Left renal pelvis (tissue), 4 donors: ENCODE results near the gene COCH. TPM values are rescaled to one million over a fixed set of nuclear protein-coding genes. Genes with fewer than 3 reads are reported as not detected.

Source experiments
- DNase-seq, 4 donors: peaks; one replicate each; pipeline ENCODE4 v3.0.0-alpha.2; 2013; ENCODE audit warnings: low read depth in 4 of 4, low spot score in 3 of 4
- polyA plus RNA-seq, 4 donors: library from polyadenylated mRNA; unstranded; fragments of 120-200 nt; gene quantifications; one replicate each; pipeline ENCODE4 v1.2.1, GENCODE V29; 2013; ENCODE audit not compliant: insufficient read length in 4 of 4

The COCH gene
- polyA plus RNA-seq: 1 to 10 TPM; 2.8 to 6.9 (median 4.7) TPM

- peak in 1 of 4 donors; percentile 21 for DNase-seq
Measured at GRCh38 chr14:30874120-30874998, at the start of gene COCH. COCH (plus strand) TSS chr14:30874559; CDS start chr14:30874939, 380 bp downstream.

DNA sequence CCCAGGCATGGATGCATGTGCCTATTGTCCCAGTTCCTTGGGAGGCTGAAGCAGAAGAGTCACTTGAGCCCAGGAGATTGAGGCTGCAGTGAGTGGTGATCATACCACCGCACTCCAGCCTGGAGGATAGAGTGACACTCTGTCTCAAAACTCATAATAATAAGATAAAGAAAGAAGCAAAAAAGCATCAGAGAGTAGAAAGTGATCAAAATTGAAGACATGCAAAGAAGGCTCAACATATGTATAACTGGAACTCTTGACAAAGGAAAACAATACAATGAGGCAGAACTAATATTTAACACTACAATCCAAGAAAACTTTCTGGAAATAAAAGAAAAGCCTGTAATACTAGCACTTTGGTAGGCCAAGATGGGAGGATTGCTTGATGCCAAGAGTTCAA lies 48.3 kb upstream of the COCH start:
- DNase-seq: no peak

DNA sequence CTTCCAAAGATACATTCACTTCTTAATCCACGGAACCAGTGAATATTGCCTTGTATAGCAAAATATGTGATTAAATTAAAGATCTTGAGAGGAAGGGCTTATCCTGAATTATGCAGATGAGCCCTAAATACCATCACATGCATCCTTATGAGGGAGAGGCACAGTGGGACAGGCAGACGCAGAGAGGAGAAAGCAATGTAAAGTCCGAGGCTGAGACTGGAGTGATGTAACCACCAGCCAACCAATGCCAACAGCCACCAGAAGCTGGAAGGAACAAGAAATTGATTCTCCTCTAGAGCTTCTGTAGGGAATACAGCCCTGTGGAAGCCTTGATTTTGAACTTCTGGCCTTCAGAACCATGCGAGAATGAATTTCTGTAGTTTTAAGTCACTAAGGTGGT lies 44.5 kb upstream of the COCH start:
- DNase-seq: no peak

DNA sequence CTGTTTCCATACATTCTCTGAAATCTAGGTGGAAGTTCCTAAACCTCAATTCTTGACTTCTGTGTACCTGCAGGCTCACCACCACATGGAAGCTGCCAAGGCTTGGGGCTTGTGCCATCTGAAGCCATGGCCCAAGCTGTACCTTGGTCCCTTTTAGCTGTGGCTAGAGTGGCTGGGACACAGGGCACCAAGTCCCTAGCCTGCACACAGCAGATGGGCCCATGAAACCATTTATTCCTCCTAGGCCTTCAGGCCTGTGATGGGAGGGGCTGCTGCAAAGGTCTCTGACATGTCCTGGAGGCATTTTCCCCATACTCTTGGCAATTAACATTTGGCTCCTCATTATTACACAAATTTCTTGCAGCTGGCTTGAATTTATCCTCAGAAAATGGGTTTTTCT lies 40.0 kb upstream of the COCH start:
- no peak for DNase-seq

GRCh38 chr14:30838351-30838750 lies 36.0 kb upstream of the COCH start:
- DNase-seq: no peak

- DNase-seq: no peak
Measured at GRCh38 chr14:30840086-30840779, 34.1 kb upstream of the COCH start.

GRCh38 chr14:30842431-30842830 lies 31.9 kb upstream of the COCH start:
- no peak for DNase-seq

- no peak for DNase-seq
Measured at GRCh38 chr14:30848449-30849240, 25.7 kb upstream of the COCH start.

DNA sequence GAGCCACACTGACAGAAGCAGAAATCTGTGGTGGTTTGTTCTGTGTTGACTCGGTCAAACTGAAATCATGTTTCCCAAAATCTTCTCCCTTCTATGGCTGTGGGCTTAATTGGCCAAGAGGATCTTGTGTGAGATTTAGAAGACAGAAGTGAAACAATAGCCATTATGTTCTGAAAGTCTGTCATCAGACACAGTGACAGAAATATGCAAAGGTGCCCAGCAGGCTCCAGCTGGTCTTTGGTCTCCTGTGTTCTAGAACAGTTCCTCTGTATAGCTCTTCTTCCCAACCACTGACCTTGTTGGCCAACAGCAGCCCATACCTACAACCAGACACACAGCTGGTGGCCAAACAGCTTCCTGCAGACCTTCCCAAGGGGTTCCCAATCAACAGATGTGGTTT lies 25.0 kb upstream of the COCH start:
- DNase-seq: no peak

GRCh38 chr14:30849983-30850382 lies 24.4 kb upstream of the COCH start:
- no peak for DNase-seq

DNA sequence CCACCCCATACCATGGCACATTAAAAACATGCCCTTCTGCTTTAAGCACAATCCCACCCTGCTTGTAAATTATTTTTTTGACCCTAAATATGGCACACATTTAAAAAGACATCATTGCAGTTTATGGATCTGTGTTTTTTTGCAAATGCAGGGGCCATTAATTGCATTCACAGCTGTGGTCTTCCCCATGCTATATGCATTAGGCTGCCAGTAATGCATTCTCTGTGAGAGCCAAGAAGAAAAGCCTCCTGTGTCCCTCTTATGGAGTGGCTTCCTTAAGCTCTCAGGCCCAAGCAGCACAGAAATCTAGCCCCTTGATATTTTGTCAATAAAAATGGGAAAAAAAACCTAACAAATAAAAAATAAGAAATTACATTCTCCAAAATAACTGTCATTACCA lies 20.4 kb upstream of the COCH start:
- DNase-seq: no peak

- no peak for DNase-seq
Measured at GRCh38 chr14:30854492-30854891, 19.9 kb upstream of the COCH start.

- no peak for DNase-seq
Measured at GRCh38 chr14:30855345-30856037, 18.9 kb upstream of the COCH start.

- no peak for DNase-seq
Measured at GRCh38 chr14:30861200-30861599, 13.2 kb upstream of the COCH start.

DNA sequence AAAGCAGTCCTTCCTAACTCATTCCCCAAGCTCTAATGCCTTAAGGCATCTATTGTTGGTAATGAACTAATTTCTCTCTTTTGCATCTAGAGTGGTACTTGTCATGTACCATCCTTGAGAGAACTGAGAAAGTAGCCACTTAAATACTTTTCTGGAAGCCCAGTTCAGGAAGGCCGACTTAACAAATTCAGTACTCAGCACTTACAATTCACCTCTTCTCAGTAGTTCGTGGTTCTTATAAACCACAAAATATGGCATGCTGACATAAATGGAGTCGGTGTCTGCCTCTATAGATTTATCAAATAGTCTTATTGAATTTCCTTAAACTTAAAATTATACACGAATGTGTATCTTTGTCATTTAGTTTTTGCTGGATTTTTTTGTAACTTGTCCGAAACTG lies 9.4 kb upstream of the COCH start:
- no peak for DNase-seq

- DNase-seq: no peak
Measured at GRCh38 chr14:30868736-30869135, 5.6 kb upstream of the COCH start.

DNA sequence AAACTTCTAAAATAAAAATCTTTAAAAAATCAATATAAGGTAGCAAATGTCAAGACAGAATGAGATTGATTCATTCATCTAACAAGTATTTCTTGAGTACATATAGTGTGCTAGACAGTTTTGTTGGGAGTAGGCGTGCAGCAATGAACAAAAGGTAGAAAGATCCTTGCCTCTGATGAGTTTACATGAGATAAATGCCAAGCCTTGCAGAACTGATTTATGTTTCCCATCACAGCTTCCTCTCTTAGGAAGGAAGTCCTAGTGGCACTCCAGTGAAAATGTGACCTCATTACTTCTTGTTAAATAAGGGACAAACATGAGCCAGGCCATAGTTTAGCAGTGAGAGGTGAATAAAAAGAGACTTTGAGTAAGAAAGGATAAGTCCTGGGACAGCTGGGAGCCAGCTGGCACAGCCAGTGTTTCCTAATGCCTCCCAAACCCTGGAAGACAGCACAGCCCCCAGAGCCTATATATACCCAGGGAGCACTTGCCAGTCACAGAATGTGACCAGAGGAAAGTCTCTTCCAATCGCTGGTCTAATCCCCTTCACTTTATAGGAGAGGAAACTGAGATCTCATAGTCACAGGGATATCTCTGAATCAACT lies 4.7 kb upstream of the COCH start:
- no peak for DNase-seq

DNA sequence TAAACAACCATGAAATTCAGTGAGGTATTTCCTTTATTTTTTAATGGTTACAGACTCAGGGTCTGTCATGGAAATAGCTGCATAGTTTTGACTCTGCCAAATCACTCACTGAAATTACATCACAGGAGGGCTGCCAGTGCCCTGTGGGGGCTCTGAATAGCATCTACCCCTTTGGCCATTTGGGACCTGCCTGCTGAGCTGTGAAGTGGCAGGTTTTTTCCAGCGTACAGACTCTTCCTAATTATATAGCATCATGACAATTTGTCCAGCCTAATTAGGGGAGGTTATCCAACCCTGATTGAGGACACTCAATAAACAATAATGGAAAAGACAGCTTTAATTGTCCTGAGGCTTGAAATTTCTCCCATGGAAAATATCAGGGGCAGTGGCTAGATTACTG lies 1.8 kb upstream of the COCH start:
- DNase-seq: no peak

DNA sequence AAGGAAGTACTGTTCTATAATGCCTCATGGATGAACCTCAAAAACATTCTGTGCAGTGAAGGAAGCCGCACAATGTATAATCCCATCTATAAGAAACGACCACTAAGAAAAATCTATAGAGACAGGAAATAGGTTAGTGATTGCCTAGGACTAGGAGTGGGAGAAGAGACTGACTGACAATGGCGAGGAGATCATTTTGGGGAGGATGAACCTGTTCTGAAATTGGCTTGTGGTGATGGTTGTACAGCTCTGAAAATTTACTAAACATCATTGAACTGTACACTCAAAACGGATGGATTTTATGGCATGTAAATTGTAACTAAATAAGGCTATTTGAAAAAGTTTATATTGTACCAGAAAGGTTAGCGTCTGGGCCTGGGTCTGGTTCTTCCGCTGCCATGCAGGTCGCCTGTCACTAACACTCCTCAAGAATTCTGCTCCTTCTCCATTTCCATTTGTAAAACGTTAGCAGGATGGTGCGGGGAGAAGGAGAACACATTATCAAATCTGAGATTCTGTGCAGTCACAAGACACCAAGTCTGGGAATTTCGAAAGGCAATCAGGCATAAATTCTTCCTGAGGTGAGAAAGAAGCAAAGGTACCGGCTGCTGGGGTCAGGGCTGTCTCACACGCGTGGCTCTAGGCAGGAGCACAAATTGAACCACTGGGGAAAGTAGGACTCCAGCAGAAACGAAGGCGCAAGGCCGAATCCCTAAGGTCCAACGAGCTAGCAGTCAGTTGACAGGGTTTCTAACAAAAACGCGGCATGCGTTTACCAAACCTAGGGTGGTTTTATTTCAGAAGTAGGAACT lies 845 bp upstream of the COCH start:
- DNase-seq: no peak
